Stimulated activated CD4-positive, alpha-beta T cell treated with anti-CD3 and anti-CD28 coated beads, Interleukin-15, amount 100 ng/mL, for 48 hours (primary cell): ENCODE measurements around the gene ACIN1.
"Not testable (repeated sequence)": the region's sequence is repeated elsewhere in the genome, so short reads cannot be mapped to it uniquely, and the experiment has no call there.

Source experiments
- DNase-seq, 2 donors: peaks; one replicate each; pipeline ENCODE4 v3.0.0-alpha.2; 2020; ENCODE audit warnings: low read depth in 2 of 2

The ACIN1 gene

GRCh38 chr14:23122086-23122485 lies 27.1 kb upstream of the ACIN1 start:
- no peak for DNase-seq

- DNase-seq = no peak
These were observed 26.4 kb upstream of the ACIN1 start for GRCh38 chr14:23121361-23121771.

GRCh38 chr14:23120541-23121251 lies 25.8 kb upstream of the ACIN1 start:
- peak; percentile 78 to 79 for DNase-seq

- no peak for DNase-seq
These were observed 24.7 kb upstream of the ACIN1 start for GRCh38 chr14:23119363-23120327.

GRCh38 chr14:23118506-23119362 lies 23.8 kb upstream of the ACIN1 start, which contains the start of gene CEBPE:
CEBPE (minus strand) TSS chr14:23119255; CDS start chr14:23119091, 164 bp downstream.
- DNase-seq = no peak

- DNase-seq = no peak
These were observed 22.6 kb upstream of the ACIN1 start for GRCh38 chr14:23117371-23118020.

- DNase-seq = no peak
These were observed 21.0 kb upstream of the ACIN1 start for GRCh38 chr14:23115918-23116317.

- no peak for DNase-seq
These were observed 20.2 kb upstream of the ACIN1 start for GRCh38 chr14:23115039-23115731.

GRCh38 chr14:23114669-23115038 lies 19.7 kb upstream of the ACIN1 start:
- DNase-seq = no peak

- DNase-seq = no peak
These were observed 19.2 kb upstream of the ACIN1 start for GRCh38 chr14:23114120-23114458.

- no peak for DNase-seq
These were observed 18.6 kb upstream of the ACIN1 start for GRCh38 chr14:23113431-23114119.

GRCh38 chr14:23112359-23113178 lies 17.6 kb upstream of the ACIN1 start:
- DNase-seq = no peak

- no peak for DNase-seq
These were observed 15.8 kb upstream of the ACIN1 start for GRCh38 chr14:23110579-23111365.

- DNase-seq = no peak
These were observed 14.8 kb upstream of the ACIN1 start for GRCh38 chr14:23109769-23110168.

GRCh38 chr14:23108169-23108568 lies 13.2 kb upstream of the ACIN1 start:
- not testable (repeated sequence) for DNase-seq

- DNase-seq = not testable (repeated sequence)
These were observed 12.7 kb upstream of the ACIN1 start for GRCh38 chr14:23107620-23108019.

GRCh38 chr14:23106747-23107045 lies 11.8 kb upstream of the ACIN1 start:
- DNase-seq = no peak

- DNase-seq = no peak
These were observed 10.4 kb upstream of the ACIN1 start for GRCh38 chr14:23105348-23105824.
